C4-2B (cell line): ENCODE data around the gene SCGB2A2.
A peak's percentile ranks its signal among the peaks of the same experiment; 100 is the strongest.

Experiments used
- H3K27ac ChIP-seq: fragments of 450-650 bp; 2 replicates; pipeline ENCODE4 v1.5.1; 2017
- ZFX ChIP-seq: fragments of 450-650 bp; IDR thresholded peaks from 2 replicates; pipeline ENCODE4 v1.6.1; 2017
- TF ChIP-seq, protein P1 (sequence below): fragments of 450-650 bp; conservative IDR thresholded peaks from 2 replicates; pipeline ENCODE4 v1.5.1; 2017; ENCODE audit warnings: mild to moderate bottlenecking

Gene SCGB2A2

DNA sequence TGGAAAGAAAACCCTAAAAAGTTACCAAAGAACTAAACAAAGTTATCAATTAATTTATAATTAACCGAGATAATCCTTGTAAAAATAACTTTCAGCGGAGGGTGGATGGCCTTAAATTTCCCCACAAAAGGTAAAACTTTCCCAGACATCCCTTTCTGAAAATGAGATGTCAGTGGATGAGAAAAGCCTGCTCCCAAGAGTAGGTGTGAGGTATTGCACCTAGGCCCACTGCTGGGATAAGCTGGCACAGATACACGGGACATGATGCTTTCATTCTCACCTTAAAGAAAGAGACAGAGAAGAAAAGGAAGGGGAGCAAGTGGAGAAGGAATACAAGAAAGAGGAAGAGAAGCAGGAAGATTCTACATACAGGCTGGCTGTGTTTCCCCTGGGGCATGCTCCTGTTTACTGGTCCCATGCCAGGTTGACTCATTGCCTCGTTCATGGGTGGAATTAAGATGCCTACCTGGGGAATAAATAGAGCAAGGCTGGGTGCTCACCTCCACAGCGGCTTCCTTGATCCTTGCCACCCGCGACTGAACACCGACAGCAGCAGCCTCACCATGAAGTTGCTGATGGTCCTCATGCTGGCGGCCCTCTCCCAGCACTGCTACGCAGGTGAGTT is at the start of gene SCGB2A2:
SCGB2A2 (plus strand) TSS at position 505 of the 625 bp plus-strand sequence; CDS start at position 564, 59 bp downstream.
- TF ChIP-seq, protein P1, sequence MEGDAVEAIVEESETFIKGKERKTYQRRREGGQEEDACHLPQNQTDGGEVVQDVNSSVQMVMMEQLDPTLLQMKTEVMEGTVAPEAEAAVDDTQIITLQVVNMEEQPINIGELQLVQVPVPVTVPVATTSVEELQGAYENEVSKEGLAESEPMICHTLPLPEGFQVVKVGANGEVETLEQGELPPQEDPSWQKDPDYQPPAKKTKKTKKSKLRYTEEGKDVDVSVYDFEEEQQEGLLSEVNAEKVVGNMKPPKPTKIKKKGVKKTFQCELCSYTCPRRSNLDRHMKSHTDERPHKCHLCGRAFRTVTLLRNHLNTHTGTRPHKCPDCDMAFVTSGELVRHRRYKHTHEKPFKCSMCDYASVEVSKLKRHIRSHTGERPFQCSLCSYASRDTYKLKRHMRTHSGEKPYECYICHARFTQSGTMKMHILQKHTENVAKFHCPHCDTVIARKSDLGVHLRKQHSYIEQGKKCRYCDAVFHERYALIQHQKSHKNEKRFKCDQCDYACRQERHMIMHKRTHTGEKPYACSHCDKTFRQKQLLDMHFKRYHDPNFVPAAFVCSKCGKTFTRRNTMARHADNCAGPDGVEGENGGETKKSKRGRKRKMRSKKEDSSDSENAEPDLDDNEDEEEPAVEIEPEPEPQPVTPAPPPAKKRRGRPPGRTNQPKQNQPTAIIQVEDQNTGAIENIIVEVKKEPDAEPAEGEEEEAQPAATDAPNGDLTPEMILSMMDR = peak; percentile 75
- TF ChIP-seq ZFX = no peak

DNA sequence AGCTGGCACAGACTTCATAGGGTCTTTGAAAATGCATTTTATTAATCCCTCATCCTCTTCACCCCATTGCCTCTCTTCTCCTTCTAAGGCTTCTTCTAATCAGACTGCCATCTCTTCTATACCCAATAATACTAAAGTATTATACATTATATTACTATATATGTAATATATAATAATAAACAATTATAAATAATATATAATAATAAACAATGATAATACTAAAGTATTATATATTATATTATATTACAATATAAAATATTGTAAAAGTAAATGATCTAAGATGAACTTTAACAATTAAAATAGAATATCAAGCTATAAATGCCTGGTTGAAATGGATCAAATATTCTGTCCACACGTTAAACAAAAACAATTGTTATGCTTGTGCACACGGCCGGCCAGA is 48.5 kb upstream of the SCGB2A2 start:
- H3K27ac ChIP-seq = no peak overlapping the region
- TF ChIP-seq, protein P1 = no peak
- TF ChIP-seq ZFX = no peak

More for the DNA sequence above, at the start of gene SCGB2A2:
- H3K27ac ChIP-seq = no peak within 1 kb of the TSS

DNA sequence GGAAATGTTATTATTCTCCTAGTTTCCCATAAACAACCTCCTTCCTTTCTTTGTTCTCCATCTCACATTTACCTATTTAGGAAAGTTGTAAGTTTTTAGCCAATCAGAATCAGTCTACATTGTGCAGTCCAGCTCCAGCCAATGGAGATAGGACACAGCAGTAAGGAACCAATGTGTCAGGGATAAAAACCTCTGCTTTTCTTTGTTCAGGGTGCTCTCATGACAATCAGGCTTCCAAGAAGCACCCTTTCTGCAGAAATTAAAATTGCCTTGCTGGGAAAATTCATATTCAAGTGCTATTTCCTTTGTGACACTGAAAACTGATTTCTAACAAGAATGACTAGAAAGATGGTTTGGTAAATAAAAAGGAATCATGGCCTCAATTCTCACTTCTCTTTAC is 46.9 kb upstream of the SCGB2A2 start:
- TF ChIP-seq ZFX = no peak
- TF ChIP-seq, protein P1 = no peak
- no peak overlapping the region for H3K27ac ChIP-seq

DNA sequence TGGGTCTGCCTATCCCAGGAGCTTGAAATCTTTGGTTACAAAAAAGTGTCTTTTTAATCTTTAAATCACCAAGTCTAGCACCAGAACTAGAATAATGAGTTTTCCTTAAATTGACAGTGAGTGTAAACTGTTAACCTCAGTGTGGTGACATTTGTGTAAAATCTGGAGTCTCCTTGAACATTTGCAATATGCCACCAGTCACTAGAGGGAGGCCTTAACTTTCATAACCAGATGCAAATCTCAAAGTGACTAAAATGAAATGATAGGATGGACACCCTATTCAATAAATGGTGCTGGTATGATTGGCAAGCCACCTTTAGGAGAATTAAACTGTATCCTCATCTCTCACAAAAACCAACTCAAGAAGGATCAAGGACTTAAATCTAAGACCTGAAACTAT is 36.2 kb upstream of the SCGB2A2 start:
- TF ChIP-seq, protein P1 = peak; percentile 41
- no peak for TF ChIP-seq ZFX
- no peak overlapping the region for H3K27ac ChIP-seq

- no peak overlapping the region for H3K27ac ChIP-seq
- TF ChIP-seq ZFX = no peak
- TF ChIP-seq, protein P1 = no peak
Measured at GRCh38 chr11:62236187-62236586, 33.8 kb upstream of the SCGB2A2 start.

DNA sequence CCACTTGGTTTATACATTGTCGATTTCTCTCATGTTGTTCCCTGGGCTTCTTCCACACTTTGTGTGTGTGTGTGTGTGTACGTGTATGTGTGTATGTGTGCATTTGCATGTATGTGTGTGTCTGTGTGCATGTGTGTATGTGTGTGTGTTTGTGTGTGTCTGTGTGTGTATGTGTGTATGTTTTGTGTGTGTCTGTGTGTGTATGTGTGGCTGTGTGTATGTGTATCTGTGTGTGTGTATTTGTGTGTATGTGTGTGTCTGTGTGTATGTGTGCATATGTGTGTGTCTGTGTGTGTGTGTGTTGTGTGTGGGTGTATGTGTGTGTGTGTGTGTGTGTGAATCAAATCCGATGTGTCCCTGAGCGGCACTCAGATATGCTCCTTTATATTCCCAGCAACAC is 32.5 kb upstream of the SCGB2A2 start:
- 0 out of 2 replicates have a peak overlapping the region, but pooled peaks have one; percentile 16 for H3K27ac ChIP-seq
- TF ChIP-seq ZFX = no peak
- TF ChIP-seq, protein P1 = no peak

DNA sequence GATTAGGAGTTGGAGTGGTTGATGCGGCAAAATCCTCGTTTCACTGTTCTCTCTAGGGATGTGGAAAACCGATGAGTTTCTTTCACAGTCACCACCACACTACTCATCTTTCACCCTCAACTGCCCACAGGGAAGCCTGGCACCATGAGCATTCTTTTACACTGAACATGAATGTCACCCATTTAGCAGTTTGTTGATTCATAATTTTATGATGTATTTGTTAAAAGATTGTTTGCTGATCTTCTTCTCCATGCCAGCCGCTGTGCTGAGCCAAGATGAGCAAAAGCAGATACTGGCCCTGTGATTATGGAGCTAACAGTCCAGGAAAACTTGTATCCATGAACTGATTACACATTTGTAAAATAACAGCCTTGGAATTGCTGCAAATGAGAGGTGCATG is 31.8 kb upstream of the SCGB2A2 start:
- H3K27ac ChIP-seq = peak overlapping the region; percentile 24; the same call in 1 of the 2 replicates
- TF ChIP-seq, protein P1 = no peak
- no peak for TF ChIP-seq ZFX
